Progenitor cell of endocrine pancreas (in vitro differentiated cells): Measurements from ENCODE around the gene NOD2. TPM values are rescaled to one million over a fixed set of nuclear protein-coding genes. Genes with fewer than 3 reads are reported as not detected.

Source experiments
- DNase-seq: peaks from one replicate; pipeline ENCODE4 v3.0.0; 2021; ENCODE audit warnings: low spot score; ENCODE audit not compliant: unreplicated experiment
- H3K27ac Mint-ChIP-seq: 2 replicates; pipeline ENCODE4 v1.8.0; 2021; ENCODE audit warnings: mild to moderate bottlenecking, moderate library complexity, mixed read lengths
- H3K27me3 Mint-ChIP-seq: 2 replicates; pipeline ENCODE4 v1.8.0; 2021; ENCODE audit warnings: mixed read lengths
- H3K36me3 Mint-ChIP-seq: 2 replicates; pipeline ENCODE4 v1.8.0; 2022; ENCODE audit warnings: mixed read lengths; ENCODE audit not compliant: insufficient read depth
- H3K4me1 Mint-ChIP-seq: 2 replicates; pipeline ENCODE4 v1.8.0; 2021; ENCODE audit warnings: low read depth, mixed read lengths
- H3K4me3 Mint-ChIP-seq: 2 replicates; pipeline ENCODE4 v1.8.0; 2021; ENCODE audit warnings: low read depth, mild to moderate bottlenecking, moderate library complexity, mixed read lengths
- H3K9me3 Mint-ChIP-seq: 2 replicates; pipeline ENCODE4 v1.8.0; 2021; ENCODE audit warnings: low read depth, mixed read lengths
- total RNA-seq: library from RNA; stranded (reverse); gene quantifications from 2 replicates; pipeline ENCODE4 v1.2.1, GENCODE V29; 2021
- TF ChIP-seq, protein P1 (sequence below): fragments of 200-600 bp; sonication (generic); IDR thresholded peaks from one replicate; pipeline ENCODE4 v1.5.0; 2021; ENCODE audit warnings: antibody characterized with exemption, mild to moderate bottlenecking; ENCODE audit not compliant: unreplicated experiment

The NOD2 gene
- total RNA-seq, 1 donor from 2014 or later, result not detected

DNA sequence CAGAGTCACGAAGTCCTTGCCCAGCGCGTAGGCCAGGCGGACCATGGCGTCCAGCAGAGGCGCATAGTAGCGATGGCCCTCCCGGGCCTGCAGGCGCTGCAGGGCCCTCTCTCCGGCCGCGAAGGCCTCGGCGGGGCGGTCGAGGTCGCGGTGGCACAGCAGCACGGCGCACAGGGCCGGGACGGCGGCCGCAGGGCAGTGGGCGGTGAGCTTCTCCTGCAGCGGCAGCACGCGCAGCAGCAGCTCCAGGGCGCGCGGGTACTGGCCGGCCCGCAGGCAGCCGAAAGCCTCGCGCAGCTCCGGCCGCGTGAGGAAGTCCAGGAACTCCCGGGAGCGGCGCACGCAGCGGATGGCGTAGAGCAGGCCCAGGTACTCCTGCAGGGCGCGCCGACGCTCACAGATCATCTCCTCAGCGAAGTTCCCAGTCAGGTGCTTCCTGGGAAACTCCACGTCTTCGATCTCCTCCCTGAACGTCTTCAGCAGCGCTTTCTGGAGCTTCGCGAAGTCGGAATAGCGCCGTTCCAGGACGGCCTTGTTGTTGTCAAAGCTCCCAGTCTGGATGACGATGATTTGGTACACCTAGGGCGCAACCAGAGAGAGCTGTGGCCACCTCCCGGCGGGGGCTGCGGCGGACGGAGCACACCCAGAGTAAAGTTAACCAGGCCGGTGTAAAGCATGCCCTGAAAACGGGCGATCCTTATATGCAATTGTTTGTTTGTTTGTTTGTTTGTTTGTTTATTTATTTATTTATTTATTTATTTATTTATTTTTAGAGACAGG, 19.7 kb upstream of the NOD2 start:
- Mint-ChIP-seq H3K4me3 (no peak overlapping the region), H3K27me3 (peaks cover 4% of the 10 kb centered on the region), H3K9me3 (peaks cover 9% of the 10 kb centered on the region), H3K4me1 (no peaks in the 10 kb centered on the region), H3K27ac (no peak overlapping the region), H3K36me3 (peaks cover 2% of the 10 kb centered on the region)
- no peak for DNase-seq
- TF ChIP-seq, protein P1, sequence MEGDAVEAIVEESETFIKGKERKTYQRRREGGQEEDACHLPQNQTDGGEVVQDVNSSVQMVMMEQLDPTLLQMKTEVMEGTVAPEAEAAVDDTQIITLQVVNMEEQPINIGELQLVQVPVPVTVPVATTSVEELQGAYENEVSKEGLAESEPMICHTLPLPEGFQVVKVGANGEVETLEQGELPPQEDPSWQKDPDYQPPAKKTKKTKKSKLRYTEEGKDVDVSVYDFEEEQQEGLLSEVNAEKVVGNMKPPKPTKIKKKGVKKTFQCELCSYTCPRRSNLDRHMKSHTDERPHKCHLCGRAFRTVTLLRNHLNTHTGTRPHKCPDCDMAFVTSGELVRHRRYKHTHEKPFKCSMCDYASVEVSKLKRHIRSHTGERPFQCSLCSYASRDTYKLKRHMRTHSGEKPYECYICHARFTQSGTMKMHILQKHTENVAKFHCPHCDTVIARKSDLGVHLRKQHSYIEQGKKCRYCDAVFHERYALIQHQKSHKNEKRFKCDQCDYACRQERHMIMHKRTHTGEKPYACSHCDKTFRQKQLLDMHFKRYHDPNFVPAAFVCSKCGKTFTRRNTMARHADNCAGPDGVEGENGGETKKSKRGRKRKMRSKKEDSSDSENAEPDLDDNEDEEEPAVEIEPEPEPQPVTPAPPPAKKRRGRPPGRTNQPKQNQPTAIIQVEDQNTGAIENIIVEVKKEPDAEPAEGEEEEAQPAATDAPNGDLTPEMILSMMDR, result no peak

DNA sequence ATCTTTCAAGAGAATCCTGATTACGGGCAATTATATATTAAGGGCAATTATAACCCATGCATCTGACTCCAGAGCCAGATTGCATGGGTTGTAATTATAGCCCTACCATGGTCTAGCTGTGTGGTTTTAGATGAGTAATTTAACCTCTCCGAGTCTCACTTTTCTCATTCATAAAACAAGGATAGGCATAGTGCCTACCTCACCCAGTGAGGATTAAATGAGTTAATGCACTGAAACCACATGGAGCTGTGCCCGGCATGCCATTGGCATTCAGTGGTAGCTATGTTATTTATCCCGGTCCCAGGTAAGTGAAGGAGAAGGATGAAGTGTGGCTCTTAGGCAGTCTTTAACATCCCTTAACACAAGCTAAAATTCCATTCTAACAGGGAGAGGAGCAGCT, 18.6 kb upstream of the NOD2 start:
- peaks cover 2% of the 10 kb centered on the region for H3K36me3 Mint-ChIP-seq
- no peak overlapping the region for H3K27ac Mint-ChIP-seq
- no peak overlapping the region for H3K4me3 Mint-ChIP-seq
- H3K9me3 Mint-ChIP-seq, result peaks cover 9% of the 10 kb centered on the region
- H3K4me1 Mint-ChIP-seq, result no peaks in the 10 kb centered on the region
- no peak for DNase-seq
- H3K27me3 Mint-ChIP-seq, result peaks cover 7% of the 10 kb centered on the region
- TF ChIP-seq, protein P1, result no peak

DNA sequence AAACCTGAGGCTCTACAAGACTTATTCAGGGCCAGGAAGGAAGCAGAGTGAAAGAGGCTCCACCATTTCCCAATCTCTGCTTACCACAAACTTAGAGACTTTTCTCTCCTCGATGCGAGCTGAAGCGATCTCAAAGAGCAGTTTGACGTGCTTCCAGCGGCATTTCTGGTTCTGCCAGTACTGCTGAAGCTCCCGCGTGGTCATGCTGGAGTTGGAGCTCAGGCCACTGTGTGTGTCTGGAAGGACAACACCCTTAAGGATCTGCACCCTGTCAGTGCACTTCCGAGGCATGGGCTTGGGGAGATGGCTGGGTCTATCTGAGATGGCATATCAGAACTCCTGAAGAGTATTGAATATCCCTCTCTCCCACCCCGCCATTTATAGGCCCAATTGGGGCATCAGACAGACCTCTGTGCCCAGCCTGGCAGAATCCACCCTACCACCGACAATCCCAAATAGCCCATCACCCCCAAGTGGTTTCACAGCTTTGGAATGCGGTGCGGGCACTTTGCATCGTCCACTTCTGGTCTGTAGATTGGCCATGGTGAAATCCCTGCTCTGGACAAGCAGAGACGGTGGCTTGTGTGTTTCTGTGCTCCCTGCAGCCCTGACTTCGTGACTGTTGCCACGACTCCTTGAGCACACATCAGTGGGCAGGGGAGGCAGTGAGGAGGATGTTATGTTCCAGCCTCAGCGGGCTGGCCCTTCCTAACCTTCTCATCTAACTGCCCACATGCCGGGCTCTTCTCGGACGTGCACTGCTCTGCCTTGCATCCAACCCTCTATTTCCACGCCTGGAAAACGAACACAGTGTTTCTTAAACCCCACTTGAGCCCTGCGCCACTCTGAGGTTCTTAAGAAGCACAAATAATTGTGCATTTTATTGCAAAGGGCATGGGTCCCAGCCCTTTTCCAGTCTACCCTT, 17.5 kb upstream of the NOD2 start:
- no peak overlapping the region for H3K4me3 Mint-ChIP-seq
- TF ChIP-seq, protein P1, result no peak
- H3K9me3 Mint-ChIP-seq, result peaks cover 9% of the 10 kb centered on the region

DNA sequence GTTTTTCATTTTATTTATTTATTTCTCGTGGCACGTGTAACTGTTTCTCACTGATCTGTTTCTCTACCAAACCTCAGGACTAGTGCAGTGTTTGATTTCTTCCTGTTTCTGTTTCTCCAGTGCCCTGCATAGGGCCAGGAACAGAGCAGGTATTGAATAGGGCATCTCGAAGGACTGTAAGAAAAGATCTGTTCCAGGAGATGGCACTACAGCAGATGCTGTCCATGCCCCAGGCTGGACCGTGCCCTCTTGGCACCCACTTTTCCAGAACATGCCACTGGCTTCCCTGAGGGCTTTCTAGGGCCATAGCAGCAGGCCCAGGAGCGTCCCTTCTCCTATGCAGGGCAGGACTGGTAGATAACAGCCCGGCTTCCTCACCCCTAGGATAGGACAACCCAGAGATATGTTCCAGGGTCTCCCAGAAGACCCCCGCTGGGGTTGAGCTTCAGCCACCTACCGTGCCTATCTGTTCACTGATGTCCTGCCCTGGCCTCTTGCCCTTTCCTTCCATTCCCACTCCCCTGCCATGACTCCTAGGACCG, 16.7 kb upstream of the NOD2 start:
- Mint-ChIP-seq H3K4me1 (no peaks in the 10 kb centered on the region), H3K27me3 (peaks cover 7% of the 10 kb centered on the region), H3K27ac (no peak overlapping the region), H3K36me3 (peaks cover 2% of the 10 kb centered on the region), H3K9me3 (peaks cover 4% of the 10 kb centered on the region), H3K4me3 (no peak overlapping the region)
- TF ChIP-seq, protein P1, result no peak
- DNase-seq, result no peak

More for the DNA sequence above, 17.5 kb upstream of the NOD2 start:
- H3K27me3 Mint-ChIP-seq, result peaks cover 7% of the 10 kb centered on the region
- H3K36me3 Mint-ChIP-seq, result peaks cover 2% of the 10 kb centered on the region
- no peak for DNase-seq
- no peaks in the 10 kb centered on the region for H3K4me1 Mint-ChIP-seq
- H3K27ac Mint-ChIP-seq, result no peak overlapping the region

DNA sequence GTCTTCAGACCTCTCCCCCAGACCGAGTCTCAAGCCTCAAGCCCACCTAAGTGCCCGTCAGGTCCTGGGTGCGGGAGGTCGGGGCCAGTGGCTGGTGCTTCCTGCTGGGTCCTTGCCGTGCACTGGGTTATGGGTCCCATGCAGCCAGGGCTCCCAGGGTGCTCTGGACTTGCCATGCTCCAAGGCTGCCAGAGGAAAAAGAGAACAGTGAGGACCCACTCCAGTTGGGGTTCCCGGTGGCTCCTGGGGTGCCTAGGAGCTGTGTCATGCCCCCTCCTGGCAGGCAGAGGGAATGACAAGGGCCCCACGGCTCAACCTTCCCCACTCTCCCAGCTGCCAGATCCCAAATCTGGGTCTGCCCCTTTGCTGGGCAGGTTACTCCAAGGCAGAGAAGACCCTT, 16.1 kb upstream of the NOD2 start:
- H3K27me3 Mint-ChIP-seq, result peaks cover 7% of the 10 kb centered on the region
- no peak overlapping the region for H3K4me3 Mint-ChIP-seq
- TF ChIP-seq, protein P1, result peak; percentile 39
- no peak overlapping the region for H3K27ac Mint-ChIP-seq
- no peaks in the 10 kb centered on the region for H3K36me3 Mint-ChIP-seq
- no peaks in the 10 kb centered on the region for H3K9me3 Mint-ChIP-seq
- H3K4me1 Mint-ChIP-seq, result no peaks in the 10 kb centered on the region
- no peak for DNase-seq
